Smooth muscle cell of the brain vasculature (primary cell): ENCODE results near the gene TRAF2.

Experiments
- DNase-seq: peaks from one replicate; pipeline ENCODE4 v3.0.0-alpha.2; 2012; ENCODE audit warnings: low read depth, low spot score

TRAF2 gene

GRCh38 chr9:136937186-136938001 is 51.1 kb downstream of the TRAF2 start:
- DNase-seq: no peak

GRCh38 chr9:136939431-136939995 is 53.2 kb downstream of the TRAF2 start:
- DNase-seq: no peak

- DNase-seq: no peak
Measured at GRCh38 chr9:136939996-136940525, 53.7 kb downstream of the TRAF2 start.

GRCh38 chr9:136940526-136941230 is 54.4 kb downstream of the TRAF2 start:
- no peak for DNase-seq

- DNase-seq: no peak
Measured at GRCh38 chr9:136941231-136942111, 55.2 kb downstream of the TRAF2 start.

GRCh38 chr9:136942112-136942880 is 56.0 kb downstream of the TRAF2 start:
- no peak for DNase-seq

GRCh38 chr9:136942881-136943230 is 56.5 kb downstream of the TRAF2 start:
- DNase-seq: no peak

GRCh38 chr9:136943291-136944211 is 57.2 kb downstream of the TRAF2 start:
- DNase-seq: no peak

- no peak for DNase-seq
Measured at GRCh38 chr9:136944212-136944518, 57.8 kb downstream of the TRAF2 start.

GRCh38 chr9:136944519-136945332 is 58.4 kb downstream of the TRAF2 start, which contains the start of the genes C8G and FBXW5:
Gene C8G (plus strand): TSS chr9:136945243. CDS start chr9:136945321, 78 bp downstream.
Gene FBXW5 (minus strand): TSS chr9:136944738. CDS start chr9:136944083, 655 bp downstream.
- DNase-seq: peak; percentile 80

- no peak for DNase-seq
Measured at GRCh38 chr9:136945333-136946227, 59.3 kb downstream of the TRAF2 start.

GRCh38 chr9:136946228-136947027 is 60.1 kb downstream of the TRAF2 start:
- no peak for DNase-seq

- no peak for DNase-seq
Measured at GRCh38 chr9:136947028-136947891, 60.9 kb downstream of the TRAF2 start.

- DNase-seq: no peak
Measured at GRCh38 chr9:136947955-136948510, 61.7 kb downstream of the TRAF2 start.

- no peak for DNase-seq
Measured at GRCh38 chr9:136949239-136949816, 63.0 kb downstream of the TRAF2 start.
